GM21447 (cell line): ENCODE measurements around the gene BIRC7.

Experiments used
- ATAC-seq: cut with Tn5 transposase; IDR thresholded peaks from one replicate; pipeline ENCODE4 v1.9.1; 2021; ENCODE audit not compliant: unreplicated experiment

The BIRC7 gene

GRCh38 chr20:63235399-63235983 lies at the start of gene BIRC7:
TSS of gene BIRC7 (plus strand) at chr20:63235905. CDS start at chr20:63236097, 192 bp downstream.
- ATAC-seq, result no peak

- ATAC-seq, result no peak
These were observed 49.6 kb upstream of the BIRC7 start for GRCh38 chr20:63186084-63186483.

- ATAC-seq, result no peak
These were observed 49.0 kb upstream of the BIRC7 start for GRCh38 chr20:63186528-63187316.

- ATAC-seq, result no peak
These were observed 48.2 kb upstream of the BIRC7 start for GRCh38 chr20:63187338-63188158.

- no peak for ATAC-seq
These were observed 47.6 kb upstream of the BIRC7 start for GRCh38 chr20:63188159-63188442.

GRCh38 chr20:63188641-63189321 lies 46.9 kb upstream of the BIRC7 start:
- no peak for ATAC-seq

- no peak for ATAC-seq
These were observed 46.4 kb upstream of the BIRC7 start for GRCh38 chr20:63189322-63189642.

- ATAC-seq, result no peak
These were observed 45.7 kb upstream of the BIRC7 start for GRCh38 chr20:63189846-63190559.

GRCh38 chr20:63190828-63191227 lies 44.9 kb upstream of the BIRC7 start:
- ATAC-seq, result no peak

- no peak for ATAC-seq
These were observed 44.3 kb upstream of the BIRC7 start for GRCh38 chr20:63191400-63191799.

- no peak for ATAC-seq
These were observed 43.0 kb upstream of the BIRC7 start for GRCh38 chr20:63192721-63193120.

- no peak for ATAC-seq
These were observed 41.5 kb upstream of the BIRC7 start for GRCh38 chr20:63194007-63194796.

GRCh38 chr20:63194797-63195173 lies 40.9 kb upstream of the BIRC7 start:
- ATAC-seq, result no peak

GRCh38 chr20:63196768-63197470 lies 38.8 kb upstream of the BIRC7 start:
- no peak for ATAC-seq

GRCh38 chr20:63198606-63199005 lies 37.1 kb upstream of the BIRC7 start:
- no peak for ATAC-seq

GRCh38 chr20:63202021-63202420 lies 33.7 kb upstream of the BIRC7 start:
- ATAC-seq, result no peak

- no peak for ATAC-seq
These were observed 32.7 kb upstream of the BIRC7 start for GRCh38 chr20:63202811-63203526.

GRCh38 chr20:63204362-63204761 lies 31.3 kb upstream of the BIRC7 start:
- ATAC-seq, result no peak

- no peak for ATAC-seq
These were observed 29.8 kb upstream of the BIRC7 start for GRCh38 chr20:63205896-63206295.
